T-cell (primary cell): ENCODE data around the gene THAP11. TPM values are rescaled to one million over a fixed set of nuclear protein-coding genes. Genes with fewer than 3 reads are reported as not detected.
A peak's percentile ranks its signal among the peaks of the same experiment; 100 is the strongest.

Source experiments
- ATAC-seq, 4 experiments: fragments of 200-7000 bp in 3 of 4; fragments of 150-1000 bp in 1 of 4; cut with Tn5 transposase; replicated peaks in 1 of 4; 1 replicate in 3 of 4; 2 replicates in 1 of 4; pipeline ENCODE4 v1.10.0; 2021; ENCODE audit warnings: moderate library complexity in 3 of 4, mild to moderate bottlenecking in 2 of 4, moderate number of reproducible peaks in 1 of 4
- CTCF ChIA-PET, 2 donors: fragments of 300-600 bp; sonication (Branson Sonifier 250); formaldehyde crosslinking; loops; one replicate each; lab custom pipeline; 2022; ENCODE audit warnings: antibody characterized with exemption in 2 of 2; lab: Charles Lee
- POLR2A ChIA-PET, 2 donors: fragments of 300-600 bp; sonication (Branson Sonifier 250); formaldehyde crosslinking; loops; one replicate each; lab custom pipeline; 2022; ENCODE audit warnings: antibody characterized with exemption in 2 of 2; lab: Charles Lee
- DNase-seq, 35 experiments: peaks; one replicate each; pipeline versions ENCODE4 v3.0.0 to v3.0.0-alpha.2; 2013 to 2023
- H3K27ac ChIP-seq: one replicate; pipeline ENCODE4 v1.5.1; 2013; ENCODE audit warnings: low read length
- H3K27me3 ChIP-seq, 2 experiments: replicated peaks in 1 of 2; 1 replicate in 1 of 2; 2 replicates in 1 of 2; pipeline versions ENCODE4 v1.6.1 to v1.7.0; 2013; ENCODE audit warnings: low read length in 1 of 2, mixed read lengths in 1 of 2; ENCODE audit not compliant: control insufficient read depth in 2 of 2, insufficient read depth in 2 of 2; ENCODE audit errors: extremely low read depth in 1 of 2
- H3K36me3 ChIP-seq, 2 donors: 1 replicate in 1 of 2; 2 replicates in 1 of 2; pipeline versions ENCODE4 v1.6.1 to v1.7.0; 2013; ENCODE audit warnings: low read length in 1 of 2; ENCODE audit not compliant: control insufficient read depth in 2 of 2, insufficient read depth in 1 of 2; ENCODE audit errors: extremely low read depth in 1 of 2
- H3K4me1 ChIP-seq, 2 experiments: 1 replicate in 1 of 2; 2 replicates in 1 of 2; pipeline versions ENCODE4 v1.6.1 to v1.7.0; 2013; ENCODE audit warnings: low read length in 2 of 2, mixed read lengths in 1 of 2; ENCODE audit not compliant: insufficient read depth in 2 of 2, control insufficient read depth in 1 of 2; ENCODE audit errors: extremely low read depth in 1 of 2
- H3K4me3 ChIP-seq, 2 donors: 1 replicate in 1 of 2; 2 replicates in 1 of 2; pipeline versions ENCODE4 v1.5.1 to v1.7.0; 2013; ENCODE audit warnings: mild to moderate bottlenecking in 2 of 2, low read length in 1 of 2, moderate library complexity in 1 of 2; ENCODE audit not compliant: control insufficient read depth in 1 of 2; ENCODE audit errors: extremely low read depth in 1 of 2
- H3K9me3 ChIP-seq: 2 replicates; pipeline ENCODE4 v1.7.0; 2013
- H3K27ac Mint-ChIP-seq, 2 donors: one replicate each; pipeline ENCODE4 v1.8.0; 2020 to 2021; ENCODE audit warnings: mild to moderate bottlenecking in 2 of 2, mixed read lengths in 2 of 2
- H3K27me3 Mint-ChIP-seq, 2 donors: one replicate each; pipeline ENCODE4 v1.8.0; 2021 to 2022; ENCODE audit warnings: mixed read lengths in 2 of 2
- H3K36me3 Mint-ChIP-seq: one replicate; pipeline ENCODE4 v1.8.0; 2021; ENCODE audit warnings: mixed read lengths
- H3K4me1 Mint-ChIP-seq, 3 donors: one replicate each; pipeline ENCODE4 v1.8.0; 2020 to 2022; ENCODE audit warnings: mixed read lengths in 3 of 3, mild to moderate bottlenecking in 1 of 3
- H3K4me3 Mint-ChIP-seq, 3 donors: one replicate each; pipeline ENCODE4 v1.8.0; 2020 to 2022; ENCODE audit warnings: mild to moderate bottlenecking in 3 of 3, mixed read lengths in 3 of 3, moderate library complexity in 3 of 3
- H3K9me3 Mint-ChIP-seq, 3 donors: one replicate each; pipeline ENCODE4 v1.8.0; 2020 to 2022; ENCODE audit warnings: mixed read lengths in 3 of 3
- WGBS: methylation state at CpG from one replicate; pipeline ENCODE4 v1.1.5; 2013; ENCODE audit warnings: missing lambda C conversion rate; ENCODE audit not compliant: insufficient coverage; 5-methylcytosine and 5-hydroxymethylcytosine counted together
- total RNA-seq, 35 experiments: library from RNA in 6 of 35; stranded (reverse) in 6 of 35; fragments of 120-200 nt in 1 of 35; gene quantifications; one replicate each; pipeline versions ENCODE4 v1.2.1 to v1.2.4 and lab custom pipeline; 2013 to 2026

The THAP11 gene
- total RNA-seq, 5 donors from 2014 or later (not counting 1 experiment from before 2014, with no cell fraction given) = 37.9 to 59.9 (median 55.5) TPM

- Histone ChIP-seq H3K4me3 (peak overlapping the region; percentile 77 to 80), H3K27me3 (no peaks in the 10 kb centered on the region), H3K36me3 (peaks cover 2 to 6% of the 10 kb centered on the region in 2 donors), H3K27ac (peak overlapping the region; percentile 67), H3K4me1 (peaks cover 38 to 66% of the 10 kb centered on the region in 2 experiments), H3K9me3 (no peaks in the 10 kb centered on the region)
- H3K4me3 Mint-ChIP-seq = peak overlapping the region; percentile 84 to 97 (median 84)
- H3K27ac Mint-ChIP-seq = peak overlapping the region; percentile 90 to 92
- no peaks in the 10 kb centered on the region for H3K9me3 Mint-ChIP-seq
- ChIA-PET CTCF (interaction anchor here in 1 of 2 donors (0.7 to 1.5 kb wide), 3 partner anchors 30 to 598 kb away, joined by 3 to 5 read pairs (median 4); partner anchors contain the start of genes RANBP10 and TSNAXIP1), POLR2A (no interaction called here)
- no peak for DNase-seq
- peaks cover 51 to 55% (median 54%) of the 10 kb centered on the region in 3 donors for H3K4me1 Mint-ChIP-seq
- no peaks in the 10 kb centered on the region for H3K36me3 Mint-ChIP-seq
- no peak for ATAC-seq
- H3K27me3 Mint-ChIP-seq = no peaks in the 10 kb centered on the region
- no CpG with 5 or more reads among the region's 2 CpGs for WGBS
These were observed 3.9 kb downstream of the THAP11 start for GRCh38 chr16:67846063-67846319.

GRCh38 chr16:67846320-67847063, 4.4 kb downstream of the THAP11 start, which contains the start of gene NUTF2:
Gene NUTF2 (plus strand): TSS chr16:67846933. CDS start chr16:67865131, 18,198 bp downstream.
- DNase-seq (peak; percentile 89 to 97 (median 94)), ATAC-seq (peak; percentile 62 to 72 (median 67))
- Mint-ChIP-seq H3K27me3 (no peaks in the 10 kb centered on the region), H3K4me1 (peaks cover 48 to 53% (median 51%) of the 10 kb centered on the region in 3 donors), H3K4me3 (peak within 1 kb of the TSS; percentile 84 to 97 (median 85)), H3K9me3 (no peaks in the 10 kb centered on the region), H3K36me3 (no peaks in the 10 kb centered on the region), H3K27ac (peak within 1 kb of the TSS; percentile 90 to 92)
- H3K27ac ChIP-seq = peak within 1 kb of the TSS; percentile 67
- ChIA-PET CTCF (interaction anchor here in 1 of 2 donors (1.4 kb wide), 2 partner anchors 30 to 40 kb away, joined by 4 to 5 read pairs; partner anchors contain the start of genes RANBP10 and TSNAXIP1), POLR2A (no interaction called here)
- H3K27me3 ChIP-seq = no peaks in the 10 kb centered on the region
- peak within 1 kb of the TSS; percentile 77 to 86 for H3K4me3 ChIP-seq
- H3K4me1 ChIP-seq = peaks cover 38 to 62% of the 10 kb centered on the region in 2 experiments
- no peaks in the 10 kb centered on the region for H3K9me3 ChIP-seq
- 1% methylated on average over 12 of the region's 57 CpGs for WGBS
- peaks cover 2 to 6% of the 10 kb centered on the region in 2 donors for H3K36me3 ChIP-seq

- DNase-seq (peak in 3 of 35 experiments; percentile 37 to 68 (median 65)), ATAC-seq (peak; percentile 47 to 55 (median 52))
- H3K36me3 Mint-ChIP-seq = no peaks in the 10 kb centered on the region
- Histone ChIP-seq H3K4me1 (peaks cover 36 to 63% of the 10 kb centered on the region in 2 experiments), H3K9me3 (no peaks in the 10 kb centered on the region), H3K27ac (peak within 1 kb of the TSS; percentile 67), H3K27me3 (no peaks in the 10 kb centered on the region), H3K4me3 (peak within 1 kb of the TSS; percentile 77 to 86), H3K36me3 (peaks cover 2 to 6% of the 10 kb centered on the region in 2 donors)
- POLR2A ChIA-PET = no interaction called here
- H3K27ac Mint-ChIP-seq = peak within 1 kb of the TSS; percentile 90 to 92
- CTCF ChIA-PET = interaction anchor here in 1 of 2 donors (1.4 kb wide), 1 partner anchor 41 kb away, joined by 5 read pairs; the partner anchor contains the start of genes RANBP10 and TSNAXIP1
- H3K9me3 Mint-ChIP-seq = no peaks in the 10 kb centered on the region
- peaks cover 45 to 51% (median 50%) of the 10 kb centered on the region in 3 donors for H3K4me1 Mint-ChIP-seq
- under 1% methylated on average over 35 of the region's 62 CpGs for WGBS
- peak within 1 kb of the TSS; percentile 84 to 97 (median 85) for H3K4me3 Mint-ChIP-seq
- no peaks in the 10 kb centered on the region for H3K27me3 Mint-ChIP-seq
These were observed 5.1 kb downstream of the THAP11 start, which contains the start of gene CENPT for GRCh38 chr16:67847064-67847861. Gene CENPT (minus strand): TSS chr16:67847693. CDS start chr16:67833859, 13,834 bp downstream.

GRCh38 chr16:67848118-67848517, 6.0 kb downstream of the THAP11 start:
- H3K27ac ChIP-seq = no peak overlapping the region
- POLR2A ChIA-PET = interaction anchor here (0.6 to 0.8 kb wide), 3 partner anchors 66 to 139 kb away, joined by 3 to 4 read pairs (median 3); partner anchors contain the start of gene GFOD2 (in 1 of the 2)
- H3K9me3 ChIP-seq = no peaks in the 10 kb centered on the region
- WGBS = 96% methylated on average over 7 of the region's 11 CpGs
- Mint-ChIP-seq H3K27ac (peak overlapping the region in 1 of 2 donors; percentile 74), H3K4me1 (peaks cover 43 to 49% (median 48%) of the 10 kb centered on the region in 3 donors), H3K9me3 (no peaks in the 10 kb centered on the region), H3K36me3 (no peaks in the 10 kb centered on the region), H3K4me3 (peak overlapping the region; percentile 84 to 97 (median 85)), H3K27me3 (no peaks in the 10 kb centered on the region)
- CTCF ChIA-PET = interaction anchor here in 1 of 2 donors (0.6 kb wide), 1 partner anchor 42 kb away, joined by 5 read pairs; no protein-coding TSS in a partner anchor
- peaks cover 33 to 56% of the 10 kb centered on the region in 2 experiments for H3K4me1 ChIP-seq
- ATAC-seq (no peak), DNase-seq (no peak)
- H3K4me3 ChIP-seq = peak overlapping the region in 1 of 2 donors; percentile 86
- no peaks in the 10 kb centered on the region for H3K27me3 ChIP-seq
- peaks cover 2 to 6% of the 10 kb centered on the region in 2 donors for H3K36me3 ChIP-seq

GRCh38 chr16:67853670-67854069, 11.6 kb downstream of the THAP11 start:
- H3K4me1 Mint-ChIP-seq = peaks cover 37 to 42% (median 39%) of the 10 kb centered on the region in 3 donors
- no peak overlapping the region for H3K4me3 ChIP-seq
- WGBS = 100% methylated on average over 2 of the region's 3 CpGs
- CTCF ChIA-PET = no interaction called here
- no peaks in the 10 kb centered on the region for H3K27me3 Mint-ChIP-seq
- no peak overlapping the region for H3K27ac ChIP-seq
- DNase-seq = no peak
- ATAC-seq = no peak
- POLR2A ChIA-PET = no interaction called here
- no peaks in the 10 kb centered on the region for H3K9me3 Mint-ChIP-seq
- no peaks in the 10 kb centered on the region for H3K9me3 ChIP-seq
- no peak overlapping the region for H3K27ac Mint-ChIP-seq
- peaks cover 3% of the 10 kb centered on the region for H3K36me3 Mint-ChIP-seq
- no peaks in the 10 kb centered on the region for H3K27me3 ChIP-seq
- H3K36me3 ChIP-seq = peaks cover 2 to 6% of the 10 kb centered on the region in 2 donors
- H3K4me1 ChIP-seq = peaks cover 0 to 30% of the 10 kb centered on the region in 2 experiments
- no peak overlapping the region for H3K4me3 Mint-ChIP-seq
